GM23248 (cell line): Measurements from ENCODE around the gene ACVRL1. TPM values are rescaled to one million over a fixed set of nuclear protein-coding genes. Genes with fewer than 3 reads are reported as not detected.

Source experiments
- DNase-seq: peaks from one replicate; pipeline ENCODE4 v3.0.0-alpha.2; 2015
- H2AFZ ChIP-seq: fragments of 200-600 bp; sonication (generic); 2 replicates; pipeline ENCODE4 v1.6.1; 2016; ENCODE audit warnings: antibody characterized with exemption
- H3F3A ChIP-seq: fragments of 200-600 bp; sonication (generic); 2 replicates; pipeline ENCODE4 v1.6.1; 2016; ENCODE audit warnings: mild to moderate bottlenecking, antibody characterized with exemption, mixed run types; ENCODE audit not compliant: insufficient read depth
- H3K27ac ChIP-seq: fragments of 200-600 bp; sonication (generic); 2 replicates; pipeline ENCODE4 v1.5.1; 2016; ENCODE audit warnings: mild to moderate bottlenecking
- H3K27me3 ChIP-seq: fragments of 200-600 bp; sonication (generic); replicated peaks from 2 replicates; pipeline ENCODE4 v1.6.1; 2016; ENCODE audit warnings: mild to moderate bottlenecking; ENCODE audit not compliant: insufficient read depth
- H3K36me3 ChIP-seq: fragments of 200-600 bp; sonication (generic); 2 replicates; pipeline ENCODE4 v1.6.1; 2016; ENCODE audit warnings: low read depth, mild to moderate bottlenecking
- H3K4me1 ChIP-seq: fragments of 200-600 bp; sonication (generic); 2 replicates; pipeline ENCODE4 v1.6.1; 2016; ENCODE audit warnings: mild to moderate bottlenecking; ENCODE audit not compliant: insufficient read depth
- H3K4me2 ChIP-seq: fragments of 200-600 bp; sonication (generic); one replicate; pipeline ENCODE4 v1.6.1; 2016; ENCODE audit warnings: mild to moderate bottlenecking; ENCODE audit not compliant: unreplicated experiment
- H3K4me3 ChIP-seq: fragments of 200-600 bp; sonication (generic); 2 replicates; pipeline ENCODE4 v1.5.1; 2016; ENCODE audit warnings: mild to moderate bottlenecking
- H3K79me2 ChIP-seq: fragments of 200-600 bp; sonication (generic); 2 replicates; pipeline ENCODE4 v1.6.1; 2016; ENCODE audit warnings: mild to moderate bottlenecking; ENCODE audit not compliant: insufficient read depth
- H3K9ac ChIP-seq: fragments of 200-600 bp; sonication (generic); 2 replicates; pipeline ENCODE4 v1.6.1; 2016; ENCODE audit warnings: mild to moderate bottlenecking
- H3K9me2 ChIP-seq: fragments of 200-600 bp; sonication (generic); 2 replicates; pipeline ENCODE4 v1.6.1; 2016; ENCODE audit warnings: mixed run types, mild to moderate bottlenecking, moderate library complexity; ENCODE audit not compliant: insufficient read depth
- H3K9me3 ChIP-seq: fragments of 200-600 bp; sonication (generic); one replicate; pipeline ENCODE4 v1.6.1; 2017; ENCODE audit warnings: low read depth
- H4K20me1 ChIP-seq: fragments of 200-600 bp; sonication (generic); 2 replicates; pipeline ENCODE4 v1.6.0; 2016; ENCODE audit not compliant: insufficient read depth
- EZH2 ChIP-seq: fragments of 200-600 bp; sonication (generic); IDR thresholded peaks from 2 replicates; pipeline ENCODE4 v1.6.1; 2018; ENCODE audit warnings: antibody characterized with exemption, mild to moderate bottlenecking; ENCODE audit not compliant: insufficient read depth, poor library complexity, severe bottlenecking
- EZH2phosphoT487 ChIP-seq: fragments of 200-600 bp; sonication (generic); IDR thresholded peaks from 2 replicates; pipeline ENCODE4 v1.6.1; 2018; ENCODE audit warnings: antibody characterized with exemption, moderate library complexity, mild to moderate bottlenecking, low read depth; ENCODE audit not compliant: insufficient read depth
- WGBS, 2 experiments: methylation state at CpG; one replicate each; pipeline ENCODE4 v1.1.6; 2015 to 2017; ENCODE audit warnings: low lambda C conversion rate in 2 of 2, low coverage in 1 of 2; ENCODE audit errors: missing lambda C conversion rate in 2 of 2; 5-methylcytosine and 5-hydroxymethylcytosine counted together
- in situ Hi-C: fragments of 300-500 bp; cut with MboI; formaldehyde crosslinking; loops from 2 replicates; pipeline ENCODE4 v1.15.0; 2020
- polyA plus RNA-seq: library from polyadenylated mRNA; unstranded; fragments of >200 nt; fragmentation: Nextera tagmentation; extraction: Ambion mirVana; gene quantifications from 2 replicates; pipeline ENCODE4 v1.2.1, GENCODE V29; 2016
- total RNA-seq: library from RNA; depleted of rRNA; stranded (reverse); fragments of >200 nt; shearing (Covaris generic); gene quantifications from 2 replicates; pipeline ENCODE4 v1.2.3, GENCODE V29; 2014

Gene ACVRL1
- total and polyA plus RNA-seq, 2 experiments from 2014 or later, result 19.1 to 114 TPM

GRCh38 chr12:51914034-51914923, 7.0 kb downstream of the ACVRL1 start:
- H3K9me3 ChIP-seq, result no peaks in the 10 kb centered on the region
- no peak for DNase-seq
- no peak overlapping the region for H3K4me3 ChIP-seq
- 80 to 82% methylated on average over 15 to 17 of the region's 17 CpGs for WGBS, 2 experiments
- peaks cover 27% of the 10 kb centered on the region for H3K4me1 ChIP-seq
- H4K20me1 ChIP-seq, result no peaks in the 10 kb centered on the region
- H3K27ac ChIP-seq, result no peak overlapping the region
- peaks cover 5% of the 10 kb centered on the region; the same call in 1 of the 2 replicates for H3F3A ChIP-seq
- H2AFZ ChIP-seq, result no peak overlapping the region
- H3K9me2 ChIP-seq, result no peaks in the 10 kb centered on the region
- H3K4me2 ChIP-seq, result no peak overlapping the region
- H3K9ac ChIP-seq, result no peak overlapping the region
- TF ChIP-seq EZH2, result no peak
- no peak for TF ChIP-seq EZH2phosphoT487
- H3K36me3 ChIP-seq, result no peaks in the 10 kb centered on the region; the same call in 1 of the 2 replicates
- in situ Hi-C loops, result no loop called here
- no peaks in the 10 kb centered on the region for H3K27me3 ChIP-seq
- H3K79me2 ChIP-seq, result peaks cover 26% of the 10 kb centered on the region

GRCh38 chr12:51915003-51915625, 7.8 kb downstream of the ACVRL1 start:
- Histone ChIP-seq H4K20me1 (no peaks in the 10 kb centered on the region), H3K36me3 (no peaks in the 10 kb centered on the region; the same call in 1 of the 2 replicates), H3K9me3 (no peaks in the 10 kb centered on the region), H3K4me1 (peaks cover 18% of the 10 kb centered on the region), H3K27ac (no peak overlapping the region), H3K79me2 (peaks cover 23% of the 10 kb centered on the region), H2AFZ (no peak overlapping the region), H3F3A (no peaks in the 10 kb centered on the region), H3K9ac (no peak overlapping the region), H3K27me3 (no peaks in the 10 kb centered on the region), H3K4me3 (no peak overlapping the region), H3K4me2 (no peak overlapping the region), H3K9me2 (no peaks in the 10 kb centered on the region)
- in situ Hi-C loops, result no loop called here
- TF ChIP-seq EZH2phosphoT487 (no peak), EZH2 (no peak)
- DNase-seq, result no peak
- WGBS, 2 experiments, result 86 to 87% methylated on average over 27 to 28 of the region's 28 CpGs

- H3K9ac ChIP-seq, result no peak overlapping the region
- H3K4me1 ChIP-seq, result peaks cover 10% of the 10 kb centered on the region
- no peaks in the 10 kb centered on the region; the same call in 1 of the 2 replicates for H3K36me3 ChIP-seq
- no peaks in the 10 kb centered on the region for H3K9me2 ChIP-seq
- H3K27me3 ChIP-seq, result no peaks in the 10 kb centered on the region
- no peaks in the 10 kb centered on the region for H4K20me1 ChIP-seq
- H3F3A ChIP-seq, result no peaks in the 10 kb centered on the region
- no peak overlapping the region for H3K4me3 ChIP-seq
- no peak overlapping the region for H3K4me2 ChIP-seq
- H2AFZ ChIP-seq, result no peak overlapping the region
- 90 to 94% methylated on average over 11 of the region's 11 CpGs for WGBS, 2 experiments
- TF ChIP-seq EZH2, result no peak
- TF ChIP-seq EZH2phosphoT487, result no peak
- no peak overlapping the region for H3K27ac ChIP-seq
- H3K9me3 ChIP-seq, result no peaks in the 10 kb centered on the region
- H3K79me2 ChIP-seq, result peaks cover 16% of the 10 kb centered on the region
- DNase-seq, result no peak
- in situ Hi-C loops, result no loop called here
These were observed 8.6 kb downstream of the ACVRL1 start for GRCh38 chr12:51915951-51916350.

GRCh38 chr12:51917041-51917590, 9.8 kb downstream of the ACVRL1 start:
- Histone ChIP-seq H4K20me1 (no peaks in the 10 kb centered on the region), H2AFZ (no peak overlapping the region), H3K79me2 (peaks cover 6% of the 10 kb centered on the region), H3K4me1 (0 out of 2 replicates have a peak, but pooled peaks cover 5% of the 10 kb centered on the region), H3K4me3 (no peak overlapping the region), H3K27me3 (no peaks in the 10 kb centered on the region), H3F3A (no peaks in the 10 kb centered on the region), H3K36me3 (no peaks in the 10 kb centered on the region; the same call in 1 of the 2 replicates), H3K4me2 (no peak overlapping the region), H3K9ac (no peak overlapping the region), H3K27ac (no peak overlapping the region), H3K9me2 (no peaks in the 10 kb centered on the region), H3K9me3 (no peaks in the 10 kb centered on the region)
- WGBS, 2 experiments, result 89 to 91% methylated on average over 10 of the region's 10 CpGs
- in situ Hi-C loops, result no loop called here
- TF ChIP-seq EZH2phosphoT487, result no peak
- TF ChIP-seq EZH2, result no peak
- DNase-seq, result no peak
